HG03135 (cell line): ENCODE measurements around the gene RSPRY1.
"Not testable (repeated sequence)": the region's sequence is repeated elsewhere in the genome, so short reads cannot be mapped to it uniquely, and the experiment has no call there.

ENCODE experiments used
- ATAC-seq: cut with Tn5 transposase; IDR thresholded peaks from one replicate; pipeline ENCODE4 v1.9.1; 2021; ENCODE audit warnings: mild to moderate bottlenecking, moderate library complexity; ENCODE audit not compliant: unreplicated experiment

The RSPRY1 gene

DNA sequence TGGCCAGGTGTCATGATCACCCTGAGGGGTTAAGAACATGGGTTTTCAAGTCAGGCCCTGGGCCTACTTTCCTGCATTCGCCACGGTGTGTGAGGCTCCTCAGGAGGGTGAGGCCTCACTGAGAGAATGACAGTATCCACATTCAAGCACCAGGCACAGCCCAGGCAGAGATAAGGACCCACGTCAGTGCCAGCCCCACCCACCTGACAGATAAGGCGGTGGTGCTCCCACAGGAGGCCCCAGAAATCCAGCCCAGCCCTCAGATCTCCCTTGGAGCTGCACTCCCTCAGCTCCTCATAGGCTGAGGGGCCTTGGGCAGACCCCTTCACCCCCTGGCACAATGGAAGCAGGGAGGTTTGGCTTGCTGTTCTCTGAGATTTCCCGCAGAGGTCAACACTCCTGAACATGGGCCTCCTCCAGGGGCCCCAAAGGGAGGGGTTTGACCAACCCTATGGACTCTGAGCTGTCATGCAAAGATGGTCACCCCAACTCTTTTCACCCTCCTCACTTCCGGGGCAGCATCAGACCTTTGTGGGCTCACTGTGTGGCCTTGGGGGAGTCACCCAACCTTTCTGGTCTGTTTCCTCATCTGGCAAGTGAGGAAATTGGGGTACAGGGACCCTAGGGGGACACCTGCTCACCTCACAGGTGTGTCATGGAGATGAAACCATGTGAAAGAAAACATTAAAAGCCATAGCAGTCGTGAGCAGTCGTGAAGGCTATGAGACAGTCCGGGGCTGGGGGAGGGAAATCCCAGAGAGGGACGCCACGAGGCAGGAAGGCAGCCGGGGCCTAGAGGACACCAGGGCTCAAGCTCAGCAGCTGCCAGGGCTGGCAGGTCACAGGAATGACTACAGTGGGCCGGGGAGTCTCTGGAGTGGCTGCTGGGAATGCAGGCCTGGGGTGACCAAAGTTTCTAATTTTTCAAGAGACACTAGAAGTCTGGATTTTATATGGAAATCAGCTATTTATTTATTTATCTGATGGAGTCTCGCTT is 83.0 kb downstream of the RSPRY1 start:
- no peak for ATAC-seq

DNA sequence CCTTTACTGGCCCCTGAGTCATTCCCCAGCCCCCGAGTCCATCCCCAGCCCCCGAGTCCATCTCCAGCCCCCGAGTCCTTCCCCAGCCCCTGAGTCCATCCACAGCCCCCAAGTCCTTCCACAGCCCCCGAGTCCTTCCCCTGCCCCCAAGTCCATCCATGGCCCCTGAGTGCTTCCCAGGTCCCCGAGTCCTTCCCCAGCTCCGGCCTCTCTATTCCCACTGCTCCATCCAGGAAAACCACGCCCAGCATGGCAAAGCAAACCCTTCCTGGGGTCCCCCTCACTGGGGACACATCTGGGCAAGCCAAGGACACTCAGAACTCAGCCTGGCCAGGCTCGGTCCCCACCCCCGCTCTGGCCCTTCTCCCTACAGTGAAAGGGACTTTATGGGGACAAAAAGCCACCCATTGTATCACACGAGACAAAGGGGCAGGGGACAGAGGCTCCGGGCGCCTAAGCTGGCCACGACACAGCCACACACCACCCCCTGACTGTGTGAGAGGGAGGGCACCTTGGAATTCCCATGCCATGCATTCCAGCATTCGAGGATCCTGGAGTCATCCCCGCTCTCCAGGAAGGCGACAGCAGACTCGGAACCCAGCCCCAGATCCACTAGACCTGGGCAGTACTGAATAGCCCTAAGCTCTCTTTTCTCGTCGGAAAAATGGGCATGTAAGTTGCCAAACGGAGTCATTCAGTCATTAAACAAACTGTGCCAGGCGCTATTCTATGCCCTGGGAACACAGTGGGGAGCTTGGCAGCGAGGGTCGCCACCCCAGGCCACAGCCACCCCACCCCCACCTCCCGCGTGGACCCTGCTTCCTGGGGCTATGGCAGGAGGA is 84.3 kb downstream of the RSPRY1 start:
- no peak for ATAC-seq

DNA sequence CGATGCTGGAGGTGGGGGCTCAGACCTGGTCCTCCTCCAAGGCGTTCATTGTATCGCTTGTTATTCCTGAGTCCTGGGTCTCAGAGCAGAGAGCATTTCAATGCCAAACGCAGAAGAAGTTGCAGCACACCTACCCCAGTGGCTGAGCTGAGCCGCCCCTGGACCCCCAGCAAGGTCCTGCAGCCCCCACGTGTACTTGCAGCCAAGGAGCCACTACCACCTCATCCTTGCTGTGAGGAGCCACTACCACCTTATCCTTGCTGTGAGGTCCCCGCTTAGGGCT is 84.9 kb downstream of the RSPRY1 start:
- ATAC-seq = no peak

DNA sequence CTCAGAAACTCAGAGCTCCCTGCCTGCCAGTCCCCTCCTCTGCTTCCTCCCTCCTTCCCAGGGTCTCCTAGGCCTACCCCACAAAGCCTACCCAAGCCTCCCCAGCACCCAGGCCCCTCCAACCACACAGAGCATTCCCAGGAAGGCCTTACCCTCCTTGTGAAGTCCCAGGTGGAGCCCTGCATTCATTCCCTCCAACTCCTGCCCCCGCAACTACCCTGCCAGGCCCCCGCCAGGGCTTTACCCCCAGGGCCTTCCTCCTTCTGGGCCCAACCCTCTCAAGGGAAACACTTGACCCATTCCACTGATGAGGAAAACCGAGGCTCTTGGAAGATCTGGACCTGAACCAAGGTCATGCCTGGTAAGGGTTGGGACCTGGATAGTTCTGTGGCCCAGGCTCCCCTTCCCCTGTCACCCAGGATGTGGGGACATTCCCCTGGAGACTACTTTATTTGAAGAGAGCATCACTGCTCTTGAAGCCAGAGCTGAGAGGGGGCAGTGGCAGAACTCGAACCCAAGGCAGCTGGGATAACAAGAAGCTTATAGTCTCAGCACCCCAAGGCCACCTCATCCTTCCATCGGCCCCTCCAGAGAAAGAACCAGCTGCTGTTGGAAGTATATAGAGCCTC is 85.9 kb downstream of the RSPRY1 start:
- ATAC-seq = no peak

DNA sequence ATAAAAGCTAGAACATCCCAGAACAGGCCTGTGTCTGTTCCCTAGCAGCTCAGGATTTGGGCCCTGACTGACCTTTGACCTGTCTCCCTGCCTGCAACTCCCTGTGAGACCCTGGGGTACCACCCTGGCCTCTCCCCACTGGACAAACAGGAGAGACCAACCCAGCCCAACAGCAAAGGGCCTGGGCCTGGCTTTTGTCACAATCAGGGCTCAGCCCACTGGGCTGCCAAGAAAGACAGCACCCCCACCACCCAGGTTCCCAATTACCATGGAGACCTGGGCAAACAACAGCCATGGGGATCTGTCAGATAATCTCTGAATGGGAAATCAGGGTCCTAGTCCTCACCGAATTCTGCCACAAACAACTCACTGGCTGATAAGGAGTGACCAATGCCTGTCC is 87.2 kb downstream of the RSPRY1 start:
- no peak for ATAC-seq

DNA sequence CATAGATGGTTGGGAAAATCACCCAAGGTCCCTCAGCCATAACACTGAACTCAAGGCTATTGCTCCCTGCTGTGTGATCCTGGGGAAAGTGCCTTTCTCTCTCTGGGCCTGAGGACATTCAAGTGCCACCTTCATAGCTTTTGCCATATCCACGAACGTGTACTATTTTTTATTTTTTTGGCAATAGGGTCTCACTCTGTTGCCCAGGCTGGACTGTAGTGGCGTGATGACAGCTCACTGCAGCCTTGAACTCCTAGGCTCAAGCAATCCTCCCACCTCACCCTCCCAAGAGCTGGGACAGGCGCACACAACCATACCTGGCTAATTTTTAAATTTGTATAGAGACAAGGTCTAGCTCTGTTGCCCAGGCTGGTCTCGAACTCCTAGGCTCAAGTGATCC is 87.7 kb downstream of the RSPRY1 start:
- ATAC-seq = no peak

DNA sequence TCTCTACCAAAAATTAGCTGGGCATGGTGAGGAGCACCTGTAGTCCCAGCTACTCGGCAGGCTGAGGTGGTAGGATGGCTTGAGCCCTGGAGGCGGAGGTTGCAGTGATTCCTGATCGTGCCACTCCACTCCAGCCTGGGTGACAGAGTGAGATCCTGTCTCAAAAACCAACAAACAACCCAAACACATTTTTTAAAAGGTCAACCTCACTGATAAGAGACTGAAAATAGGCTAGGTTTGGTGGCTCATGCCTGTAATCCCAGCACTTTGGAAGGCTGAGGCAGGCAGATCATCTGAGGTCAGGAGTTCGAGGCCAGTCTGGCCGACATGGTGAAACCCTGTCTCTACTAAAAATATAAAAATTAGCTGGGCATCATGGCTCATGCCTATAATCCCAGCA is 89.8 kb downstream of the RSPRY1 start:
- ATAC-seq = not testable (repeated sequence)

DNA sequence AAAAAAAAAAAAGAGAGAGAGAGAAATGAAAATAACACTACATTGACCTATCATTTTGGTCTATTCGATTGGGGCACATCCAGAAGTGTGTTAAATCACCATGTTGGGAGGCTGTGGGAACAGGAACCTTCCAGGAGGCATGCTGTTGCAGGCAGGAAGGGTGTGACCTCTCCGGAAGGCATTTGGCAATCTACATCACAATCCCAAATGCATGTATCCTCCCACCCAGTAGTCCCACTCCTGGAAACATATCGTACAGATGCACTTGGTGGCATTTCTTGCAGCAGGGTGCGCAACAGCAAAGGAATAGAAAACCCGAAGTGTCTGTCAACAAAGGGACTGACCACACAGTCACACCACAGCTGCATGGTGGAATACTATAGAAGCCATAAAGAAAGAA is 90.5 kb downstream of the RSPRY1 start:
- ATAC-seq = no peak

DNA sequence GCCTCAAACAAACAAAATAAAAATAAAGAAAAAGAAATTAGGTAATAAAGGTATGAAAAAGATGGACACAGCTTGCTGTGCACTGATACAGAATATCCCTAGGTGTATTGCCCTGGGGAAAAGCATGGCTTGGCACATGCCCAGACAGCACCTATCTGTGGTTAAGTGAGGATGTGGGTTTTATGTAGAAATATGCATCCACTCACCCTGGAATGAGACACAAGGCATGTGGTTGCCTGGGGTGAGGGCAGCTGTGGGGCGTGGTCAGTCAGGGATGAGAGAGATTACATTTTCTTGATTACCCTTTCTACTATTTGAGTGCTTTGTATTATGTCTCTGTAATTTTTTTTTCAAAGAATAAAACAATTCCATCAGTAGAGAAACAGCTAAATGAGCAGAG is 91.5 kb downstream of the RSPRY1 start:
- no peak for ATAC-seq

DNA sequence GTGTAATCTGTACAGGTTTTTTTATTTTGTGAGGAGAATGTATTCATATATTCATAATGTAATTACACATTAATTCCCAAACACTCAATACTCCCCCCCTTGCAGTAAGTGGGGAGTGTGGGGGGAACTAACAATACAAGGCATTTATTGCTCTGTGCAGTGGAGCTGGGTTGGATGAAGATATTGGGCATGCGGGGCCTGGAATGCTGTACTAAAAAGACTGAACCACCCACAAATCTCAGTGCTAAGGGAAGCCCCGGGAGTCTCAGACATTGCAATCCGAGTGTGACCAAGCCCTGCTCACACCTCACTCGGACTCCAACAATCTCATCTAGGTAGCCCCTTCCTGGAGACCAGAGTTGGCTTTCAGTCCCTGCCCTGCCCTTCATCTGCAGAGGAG is 92.4 kb downstream of the RSPRY1 start:
- no peak for ATAC-seq

DNA sequence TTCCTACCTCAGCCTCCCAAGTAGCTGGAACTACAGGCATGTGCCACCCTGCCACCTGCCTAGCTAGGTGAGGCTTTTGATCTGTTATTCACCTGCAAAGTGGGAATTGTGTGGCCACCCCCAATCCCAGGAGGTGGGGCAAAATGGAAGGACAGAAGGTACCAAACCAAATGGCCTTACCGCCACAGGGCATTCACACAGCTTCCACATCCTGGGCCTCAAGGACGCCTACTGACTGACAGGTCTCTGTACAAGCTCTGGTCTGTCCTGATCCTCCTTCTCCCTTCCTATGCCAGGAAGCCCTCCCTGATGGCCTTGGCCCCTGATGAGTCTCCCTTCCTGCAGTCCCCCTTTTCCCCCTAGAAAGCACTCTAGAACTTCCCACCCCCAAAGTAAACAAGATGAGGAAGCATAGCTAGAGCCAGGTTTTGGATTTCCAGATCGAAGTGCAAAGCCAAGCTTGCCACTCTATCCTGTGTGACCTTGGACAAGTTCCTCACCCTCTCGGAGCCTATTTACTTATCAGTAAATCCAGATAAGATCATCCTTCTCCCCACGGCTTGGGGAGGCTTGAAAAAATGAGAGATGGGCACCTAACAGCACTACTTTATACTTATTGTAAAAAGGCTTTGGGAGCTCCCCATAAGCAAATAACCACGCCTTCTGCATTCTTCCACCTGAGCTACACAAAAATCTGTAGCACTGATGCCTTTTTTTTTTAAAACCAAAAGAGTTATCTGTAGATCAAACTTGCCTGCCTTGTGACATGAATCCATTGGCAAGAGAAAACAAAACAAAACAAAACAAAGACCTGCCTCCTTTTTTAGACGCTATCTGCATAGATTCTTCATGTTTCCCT is 93.9 kb downstream of the RSPRY1 start:
- ATAC-seq = no peak

DNA sequence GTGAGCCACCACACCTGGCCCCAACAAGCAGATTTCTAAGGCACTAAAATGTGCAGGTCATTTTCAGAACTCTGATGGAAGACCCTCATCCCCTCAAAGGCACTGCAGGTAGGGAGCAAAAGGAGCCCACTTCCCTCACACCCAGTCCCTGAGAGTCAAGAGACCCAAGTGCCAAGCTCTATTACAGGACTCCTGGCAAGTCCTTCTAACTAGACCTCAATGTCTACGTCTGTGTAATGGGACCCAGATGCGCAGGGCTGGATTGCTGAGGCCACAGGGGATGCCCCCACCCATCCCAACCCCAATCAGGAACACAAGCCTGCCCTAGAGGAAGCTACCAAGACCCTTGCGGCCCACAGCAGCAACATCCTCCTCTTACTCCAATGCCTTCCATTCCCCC is 95.7 kb downstream of the RSPRY1 start:
- ATAC-seq = no peak

DNA sequence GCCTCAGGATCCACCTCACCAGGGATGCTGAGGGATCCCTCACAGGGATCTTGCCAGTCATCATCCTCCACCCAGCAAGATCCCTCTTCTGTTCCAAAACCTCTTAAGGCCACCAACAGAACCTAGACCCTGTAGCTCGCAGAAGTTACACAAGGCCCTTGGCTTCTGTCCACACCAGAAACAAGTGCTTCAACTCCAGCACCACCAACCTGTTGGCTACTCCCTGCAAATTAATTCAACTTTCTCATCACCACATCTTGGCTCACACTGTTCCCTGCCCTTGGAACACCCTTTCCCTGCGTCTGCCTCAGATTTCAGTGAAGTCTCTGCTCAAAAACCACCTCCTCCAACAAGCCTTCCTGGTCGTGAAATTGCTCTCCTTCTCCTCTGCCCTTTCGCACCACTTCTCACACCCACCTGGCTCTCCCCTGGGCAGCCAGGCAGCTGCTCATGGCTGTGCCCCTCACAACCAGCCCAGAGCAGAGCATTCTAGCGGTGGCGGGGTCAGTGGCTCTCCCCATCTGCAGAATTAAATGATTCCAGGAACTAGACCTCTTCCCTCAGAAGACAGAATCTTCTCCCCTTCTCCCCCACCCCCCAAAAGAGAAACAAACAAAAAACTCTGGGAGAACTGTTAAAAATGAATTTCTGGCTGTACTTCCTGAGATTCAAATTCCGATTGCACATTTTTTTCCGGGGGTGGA is 96.5 kb downstream of the RSPRY1 start:
- ATAC-seq = no peak

DNA sequence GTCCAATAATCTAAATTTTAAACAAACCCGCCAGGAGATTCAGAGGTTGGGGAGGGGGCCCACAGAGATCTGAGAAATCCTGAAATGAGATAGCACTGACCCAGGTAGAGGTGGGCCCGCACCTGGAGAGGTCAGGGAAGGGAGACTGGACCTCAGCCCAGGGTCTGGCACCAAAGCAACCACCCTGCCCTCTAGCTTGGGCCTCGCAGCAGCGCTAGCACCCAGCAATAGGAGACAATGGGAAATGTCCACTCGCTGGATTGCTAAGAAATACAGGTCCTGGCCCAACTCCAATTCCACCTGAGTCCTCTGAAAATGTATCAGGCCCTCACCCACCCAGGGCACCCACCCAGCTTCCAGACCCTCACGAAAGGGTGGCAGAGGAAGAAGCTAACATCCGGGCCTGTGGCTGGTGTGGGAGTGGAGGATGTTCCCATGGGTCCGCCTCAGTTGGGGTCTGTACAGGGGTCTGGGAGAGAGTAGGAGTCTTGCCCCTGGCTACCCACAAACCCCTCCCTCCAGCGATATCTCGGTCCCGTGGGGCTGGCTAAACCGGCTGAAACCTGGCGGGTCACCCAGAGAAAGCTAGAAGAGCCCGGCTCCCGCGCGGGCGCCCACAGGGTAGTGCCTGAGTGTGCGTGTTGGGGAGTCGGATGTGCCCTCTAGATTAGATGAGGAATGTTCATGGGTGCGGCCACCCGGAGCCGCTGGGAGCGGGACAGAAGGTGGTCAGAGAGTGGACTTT is 97.3 kb downstream of the RSPRY1 start:
- ATAC-seq = no peak

DNA sequence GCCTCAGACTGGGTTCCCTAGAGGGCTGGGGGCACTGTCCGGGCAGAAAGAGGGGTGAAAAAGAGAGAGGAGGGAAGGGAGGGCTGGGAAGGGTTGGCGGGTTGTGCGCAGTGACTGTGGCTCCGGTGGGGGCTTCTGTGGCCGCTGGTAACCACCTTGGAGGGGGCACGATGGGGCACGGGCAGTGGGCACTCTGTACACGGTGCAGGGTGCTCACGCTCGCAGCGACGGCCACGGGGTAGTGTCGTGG is 97.8 kb downstream of the RSPRY1 start:
- ATAC-seq = no peak

DNA sequence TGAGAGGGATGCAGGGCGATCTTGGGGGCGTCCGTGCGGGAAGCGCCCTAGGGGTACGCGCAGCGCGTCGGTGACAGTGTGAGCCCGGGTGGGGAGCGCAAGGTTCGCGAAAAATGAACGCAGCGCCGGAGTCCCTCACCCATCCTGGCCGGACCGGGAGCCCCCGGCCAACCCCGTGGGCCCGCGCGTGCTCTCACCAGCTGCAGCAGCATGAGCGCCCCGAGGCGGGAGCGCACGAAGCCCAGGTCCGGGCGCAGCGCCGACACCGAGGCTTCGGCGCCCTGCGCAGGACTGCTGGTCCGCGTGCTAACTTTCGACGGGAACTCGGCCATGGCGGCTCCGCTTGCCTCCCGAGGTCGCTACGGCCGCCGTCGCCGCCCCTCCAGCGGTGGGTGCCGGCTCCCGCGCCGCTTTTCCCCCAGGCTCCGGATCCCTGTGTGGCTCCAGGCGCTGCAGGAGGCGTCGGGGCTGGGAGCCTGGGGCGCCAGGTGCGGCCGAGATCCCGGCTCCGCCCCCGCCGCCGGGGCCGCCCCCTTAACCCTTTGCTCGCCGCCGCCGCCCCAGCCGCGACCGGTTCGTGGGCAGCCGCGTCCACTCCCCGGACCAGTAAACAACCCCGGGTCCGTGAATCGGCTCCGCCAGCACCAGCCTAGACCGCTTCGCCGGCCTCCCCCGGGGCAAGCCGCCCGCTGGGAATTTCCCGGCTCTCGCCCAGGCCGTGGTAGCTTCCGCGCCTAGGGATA is 98.3 kb downstream of the RSPRY1 start, which contains the start of gene PLLP:
Gene PLLP (minus strand): TSS at position 464 of the 743 bp plus-strand sequence. CDS start 132 bp downstream, at position 332.
- no peak for ATAC-seq

DNA sequence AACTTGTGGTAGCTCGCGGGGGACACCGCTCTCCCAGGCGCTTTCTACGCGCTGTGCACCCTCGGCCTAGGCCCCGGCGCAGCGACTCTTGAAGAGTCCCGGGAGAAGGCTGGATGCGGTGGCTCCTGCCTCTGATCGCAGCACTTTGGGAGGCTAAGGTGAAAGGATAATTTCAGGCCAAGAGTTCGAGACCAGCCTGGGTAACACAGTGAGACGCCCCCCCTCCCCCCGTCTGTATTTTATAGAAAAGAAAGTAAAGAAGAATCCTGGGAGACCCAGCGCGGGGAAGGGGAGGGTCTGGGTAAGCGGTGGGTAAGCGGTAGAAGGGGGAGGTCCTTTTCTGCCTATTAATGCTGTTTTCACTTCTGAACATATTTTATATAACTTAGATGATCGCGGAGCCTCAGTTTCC is 98.8 kb downstream of the RSPRY1 start:
- no peak for ATAC-seq

DNA sequence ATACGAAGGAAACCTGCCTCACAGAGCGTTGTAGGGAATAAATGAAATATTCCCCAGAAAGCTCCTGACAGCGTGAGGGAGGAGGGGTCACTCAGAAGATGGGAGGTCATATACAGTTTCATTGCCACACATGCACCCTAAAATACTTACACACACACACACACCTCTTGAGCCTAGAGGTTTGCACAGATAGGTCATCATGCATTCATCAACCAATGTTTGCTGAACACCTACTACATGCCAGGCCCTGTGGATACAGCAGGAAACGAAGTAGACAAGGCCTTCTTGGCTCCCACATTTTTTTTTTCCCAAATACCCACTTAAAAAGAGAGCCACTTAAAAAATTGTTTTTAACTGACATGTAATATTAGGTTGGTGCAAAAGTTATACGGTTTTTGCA is 99.2 kb downstream of the RSPRY1 start:
- no peak for ATAC-seq
